ENCODE results near the gene CHMP2B.

The CHMP2B gene

GRCh38 chr3:87191641-87192040, 35.5 kb upstream of the CHMP2B start:
- DNase-seq (ENCODE audit: extremely low read depth, low read depth), result no peak
- TF ChIP-seq, protein P1, sequence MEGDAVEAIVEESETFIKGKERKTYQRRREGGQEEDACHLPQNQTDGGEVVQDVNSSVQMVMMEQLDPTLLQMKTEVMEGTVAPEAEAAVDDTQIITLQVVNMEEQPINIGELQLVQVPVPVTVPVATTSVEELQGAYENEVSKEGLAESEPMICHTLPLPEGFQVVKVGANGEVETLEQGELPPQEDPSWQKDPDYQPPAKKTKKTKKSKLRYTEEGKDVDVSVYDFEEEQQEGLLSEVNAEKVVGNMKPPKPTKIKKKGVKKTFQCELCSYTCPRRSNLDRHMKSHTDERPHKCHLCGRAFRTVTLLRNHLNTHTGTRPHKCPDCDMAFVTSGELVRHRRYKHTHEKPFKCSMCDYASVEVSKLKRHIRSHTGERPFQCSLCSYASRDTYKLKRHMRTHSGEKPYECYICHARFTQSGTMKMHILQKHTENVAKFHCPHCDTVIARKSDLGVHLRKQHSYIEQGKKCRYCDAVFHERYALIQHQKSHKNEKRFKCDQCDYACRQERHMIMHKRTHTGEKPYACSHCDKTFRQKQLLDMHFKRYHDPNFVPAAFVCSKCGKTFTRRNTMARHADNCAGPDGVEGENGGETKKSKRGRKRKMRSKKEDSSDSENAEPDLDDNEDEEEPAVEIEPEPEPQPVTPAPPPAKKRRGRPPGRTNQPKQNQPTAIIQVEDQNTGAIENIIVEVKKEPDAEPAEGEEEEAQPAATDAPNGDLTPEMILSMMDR (IDR thresholded peaks at IDR 0.05; ENCODE audit: low read depth, low read length, missing control alignments), result no peak
- no peak overlapping the region for H3K4me3 ChIP-seq (replicated peaks; ENCODE audit: low read depth, low read length)

- no peak for DNase-seq (ENCODE audit: extremely low read depth, low read depth)
- H3K4me3 ChIP-seq (replicated peaks; ENCODE audit: low read depth, low read length), result no peak overlapping the region
- TF ChIP-seq, protein P1 (IDR thresholded peaks at IDR 0.05; ENCODE audit: low read depth, low read length, missing control alignments), result no peak
These were observed 30.2 kb upstream of the CHMP2B start for GRCh38 chr3:87196879-87197278.

GRCh38 chr3:87197531-87197930, 29.6 kb upstream of the CHMP2B start:
- TF ChIP-seq, protein P1 (IDR thresholded peaks at IDR 0.05; ENCODE audit: low read depth, low read length, missing control alignments), result no peak
- DNase-seq (ENCODE audit: extremely low read depth, low read depth), result no peak
- H3K4me3 ChIP-seq (replicated peaks; ENCODE audit: low read depth, low read length), result no peak overlapping the region

- TF ChIP-seq, protein P1 (IDR thresholded peaks at IDR 0.05; ENCODE audit: low read depth, low read length, missing control alignments), result no peak
- no peak overlapping the region for H3K4me3 ChIP-seq (replicated peaks; ENCODE audit: low read depth, low read length)
- DNase-seq (ENCODE audit: extremely low read depth, low read depth), result no peak
These were observed 28.3 kb upstream of the CHMP2B start for GRCh38 chr3:87198774-87199173.

- DNase-seq (ENCODE audit: extremely low read depth, low read depth), result no peak
- no peak overlapping the region for H3K4me3 ChIP-seq (replicated peaks; ENCODE audit: low read depth, low read length)
- TF ChIP-seq, protein P1 (IDR thresholded peaks at IDR 0.05; ENCODE audit: low read depth, low read length, missing control alignments), result no peak
These were observed 27.5 kb upstream of the CHMP2B start for GRCh38 chr3:87199628-87200027.

- no peak for DNase-seq (ENCODE audit: extremely low read depth, low read depth)
- no peak overlapping the region for H3K4me3 ChIP-seq (replicated peaks; ENCODE audit: low read depth, low read length)
- TF ChIP-seq, protein P1 (IDR thresholded peaks at IDR 0.05; ENCODE audit: low read depth, low read length, missing control alignments), result no peak
These were observed 27.0 kb upstream of the CHMP2B start for GRCh38 chr3:87200060-87200647.

DNA sequence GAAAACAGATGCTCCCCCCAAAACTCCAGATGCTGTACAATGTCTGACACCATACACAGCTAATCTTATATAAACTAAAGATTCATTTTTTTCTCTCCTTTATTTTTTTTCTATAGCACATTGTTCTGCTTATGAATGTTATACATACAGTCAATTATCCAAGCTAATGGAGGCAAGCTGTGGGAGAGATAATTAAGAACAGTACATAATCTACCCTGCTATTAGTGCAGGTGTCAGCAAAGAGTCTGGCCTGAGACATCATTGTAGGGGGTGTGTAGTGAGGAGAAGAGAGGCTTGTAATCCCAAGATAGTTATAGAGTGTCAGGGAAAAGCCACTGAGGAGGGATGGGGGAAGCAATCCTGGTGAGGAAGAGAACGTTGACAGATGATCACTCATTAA, 25.4 kb upstream of the CHMP2B start:
- no peak overlapping the region for H3K4me3 ChIP-seq (replicated peaks; ENCODE audit: low read depth, low read length)
- no peak for DNase-seq (ENCODE audit: extremely low read depth, low read depth)
- TF ChIP-seq, protein P1 (IDR thresholded peaks at IDR 0.05; ENCODE audit: low read depth, low read length, missing control alignments), result no peak
